MM.1S (cell line): Measurements from ENCODE around the gene CASZ1.

Experiments
- DNase-seq: peaks from one replicate; pipeline ENCODE4 v3.0.0-alpha.2; 2015
- H2AFZ ChIP-seq: fragments of 300-600 bp; sonication (generic); 2 replicates; pipeline ENCODE4 v1.6.0; 2016; ENCODE audit warnings: antibody characterized with exemption, low read length
- H3F3A ChIP-seq: fragments of 300-600 bp; sonication (generic); 2 replicates; pipeline ENCODE4 v1.6.1; 2016; ENCODE audit warnings: mild to moderate bottlenecking, antibody characterized with exemption, low read length, moderate library complexity, mixed read lengths; ENCODE audit not compliant: insufficient read depth
- H3K27ac ChIP-seq: fragments of 300-600 bp; sonication (generic); 2 replicates; pipeline ENCODE4 v1.5.1; 2016; ENCODE audit warnings: mild to moderate bottlenecking, low read length
- H3K27me3 ChIP-seq: fragments of 300-600 bp; sonication (generic); replicated peaks from 2 replicates; pipeline ENCODE4 v1.6.0; 2016; ENCODE audit warnings: low read length; ENCODE audit not compliant: insufficient read depth
- H3K36me3 ChIP-seq: fragments of 300-600 bp; sonication (generic); replicated peaks from 2 replicates; pipeline ENCODE4 v1.6.1; 2016; ENCODE audit warnings: mild to moderate bottlenecking, low read length, mixed read lengths; ENCODE audit not compliant: insufficient read depth
- H3K4me1 ChIP-seq: fragments of 300-600 bp; sonication (generic); 2 replicates; pipeline ENCODE4 v1.6.1; 2016; ENCODE audit warnings: low read length, mixed read lengths
- H3K4me2 ChIP-seq: fragments of 300-600 bp; sonication (generic); 2 replicates; pipeline ENCODE4 v1.6.0; 2016; ENCODE audit warnings: low read depth, low read length
- H3K4me3 ChIP-seq: fragments of 300-600 bp; sonication (generic); 2 replicates; pipeline ENCODE4 v1.5.1; 2016; ENCODE audit warnings: low read length, mixed read lengths
- H3K79me2 ChIP-seq: fragments of 300-600 bp; sonication (generic); 2 replicates; pipeline ENCODE4 v1.6.1; 2016; ENCODE audit warnings: mixed run types, low read length, mixed read lengths
- H3K9ac ChIP-seq: fragments of 300-600 bp; sonication (generic); 2 replicates; pipeline ENCODE4 v1.6.1; 2016; ENCODE audit warnings: low read length, mixed read lengths
- H3K9me2 ChIP-seq: fragments of 300-600 bp; sonication (generic); replicated peaks from 2 replicates; pipeline ENCODE4 v1.6.1; 2016; ENCODE audit warnings: mild to moderate bottlenecking, low read length, mixed read lengths; ENCODE audit not compliant: insufficient read depth
- H3K9me3 ChIP-seq: fragments of 300-600 bp; sonication (generic); replicated peaks from 2 replicates; pipeline ENCODE4 v1.6.1; 2016; ENCODE audit warnings: mild to moderate bottlenecking, low read length, mixed read lengths; ENCODE audit not compliant: insufficient read depth
- H4K20me1 ChIP-seq: fragments of 300-600 bp; sonication (generic); 2 replicates; pipeline ENCODE4 v1.6.1; 2016; ENCODE audit warnings: mild to moderate bottlenecking, low read length, moderate library complexity, mixed read lengths; ENCODE audit not compliant: insufficient read depth
- EZH2 ChIP-seq: fragments of 300-600 bp; sonication (generic); optimal IDR thresholded peaks from 2 replicates; pipeline ENCODE3; 2017; ENCODE audit warnings: low read depth, mild to moderate bottlenecking, antibody characterized with exemption, low read length, mixed read lengths
- EZH2phosphoT487 ChIP-seq: fragments of 300-600 bp; sonication (generic); IDR thresholded peaks from 2 replicates; pipeline ENCODE4 v1.6.1; 2018; ENCODE audit warnings: antibody characterized with exemption, low read length
- TF ChIP-seq, protein P1 (sequence below): fragments of 300-600 bp; sonication (generic); IDR thresholded peaks from 2 replicates; pipeline ENCODE4 v1.5.1; 2016; ENCODE audit warnings: antibody characterized with exemption, low read length, mixed read lengths

Gene CASZ1

DNA sequence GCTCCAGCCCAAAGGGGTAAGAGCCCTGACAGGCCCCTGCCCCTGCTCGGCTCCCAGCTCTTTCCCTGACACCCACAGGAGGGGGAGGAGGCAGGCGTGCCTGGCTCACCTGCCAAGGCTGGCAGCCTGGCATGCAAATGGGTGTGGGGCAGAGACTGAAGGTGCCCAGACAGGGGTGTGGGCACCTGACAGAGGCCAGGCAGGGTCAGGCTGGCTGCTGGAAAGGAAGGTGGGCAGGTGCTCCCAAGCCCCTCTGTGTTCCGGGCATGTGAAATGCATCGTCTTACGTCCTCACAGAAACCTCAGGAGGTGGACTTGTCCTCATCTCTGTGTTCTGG lies 19.4 kb upstream of the CASZ1 start:
- H3K4me3 ChIP-seq = no peak overlapping the region
- H3K36me3 ChIP-seq = no peaks in the 10 kb centered on the region
- no peak overlapping the region for H3K9ac ChIP-seq
- no peak overlapping the region for H3K4me2 ChIP-seq
- TF ChIP-seq, protein P1, sequence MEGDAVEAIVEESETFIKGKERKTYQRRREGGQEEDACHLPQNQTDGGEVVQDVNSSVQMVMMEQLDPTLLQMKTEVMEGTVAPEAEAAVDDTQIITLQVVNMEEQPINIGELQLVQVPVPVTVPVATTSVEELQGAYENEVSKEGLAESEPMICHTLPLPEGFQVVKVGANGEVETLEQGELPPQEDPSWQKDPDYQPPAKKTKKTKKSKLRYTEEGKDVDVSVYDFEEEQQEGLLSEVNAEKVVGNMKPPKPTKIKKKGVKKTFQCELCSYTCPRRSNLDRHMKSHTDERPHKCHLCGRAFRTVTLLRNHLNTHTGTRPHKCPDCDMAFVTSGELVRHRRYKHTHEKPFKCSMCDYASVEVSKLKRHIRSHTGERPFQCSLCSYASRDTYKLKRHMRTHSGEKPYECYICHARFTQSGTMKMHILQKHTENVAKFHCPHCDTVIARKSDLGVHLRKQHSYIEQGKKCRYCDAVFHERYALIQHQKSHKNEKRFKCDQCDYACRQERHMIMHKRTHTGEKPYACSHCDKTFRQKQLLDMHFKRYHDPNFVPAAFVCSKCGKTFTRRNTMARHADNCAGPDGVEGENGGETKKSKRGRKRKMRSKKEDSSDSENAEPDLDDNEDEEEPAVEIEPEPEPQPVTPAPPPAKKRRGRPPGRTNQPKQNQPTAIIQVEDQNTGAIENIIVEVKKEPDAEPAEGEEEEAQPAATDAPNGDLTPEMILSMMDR = no peak
- no peak for TF ChIP-seq EZH2
- H3K27ac ChIP-seq = no peak overlapping the region
- no peaks in the 10 kb centered on the region for H3K9me2 ChIP-seq
- no peaks in the 10 kb centered on the region for H3K79me2 ChIP-seq
- H3K9me3 ChIP-seq = no peaks in the 10 kb centered on the region
- H3K4me1 ChIP-seq = no peaks in the 10 kb centered on the region
- peaks cover 97% of the 10 kb centered on the region for H3K27me3 ChIP-seq
- no peak overlapping the region for H2AFZ ChIP-seq
- H3F3A ChIP-seq = no peaks in the 10 kb centered on the region
- no peaks in the 10 kb centered on the region for H4K20me1 ChIP-seq
- DNase-seq = no peak

- Histone ChIP-seq H3K36me3 (no peaks in the 10 kb centered on the region), H3K27me3 (peaks cover 97% of the 10 kb centered on the region), H3K4me1 (no peaks in the 10 kb centered on the region), H3K4me3 (no peak overlapping the region), H3K9ac (no peak overlapping the region), H3K79me2 (no peaks in the 10 kb centered on the region), H3K9me3 (no peaks in the 10 kb centered on the region), H3K27ac (no peak overlapping the region), H4K20me1 (no peaks in the 10 kb centered on the region), H2AFZ (no peak overlapping the region), H3K9me2 (no peaks in the 10 kb centered on the region), H3K4me2 (no peak overlapping the region), H3F3A (no peaks in the 10 kb centered on the region)
- DNase-seq = no peak
- TF ChIP-seq, protein P1 = no peak
- TF ChIP-seq EZH2phosphoT487 = no peak
- TF ChIP-seq EZH2 = no peak
These were observed 18.8 kb upstream of the CASZ1 start for GRCh38 chr1:10814976-10815857.

GRCh38 chr1:10814312-10814711 lies 17.9 kb upstream of the CASZ1 start:
- Histone ChIP-seq H3K4me2 (no peak overlapping the region), H3F3A (no peaks in the 10 kb centered on the region), H3K36me3 (no peaks in the 10 kb centered on the region), H3K4me3 (no peak overlapping the region), H3K4me1 (no peaks in the 10 kb centered on the region), H3K27ac (no peak overlapping the region), H4K20me1 (no peaks in the 10 kb centered on the region), H3K9me3 (no peaks in the 10 kb centered on the region), H3K9me2 (no peaks in the 10 kb centered on the region), H2AFZ (no peak overlapping the region), H3K27me3 (peaks cover 97% of the 10 kb centered on the region), H3K79me2 (no peaks in the 10 kb centered on the region), H3K9ac (no peak overlapping the region)
- TF ChIP-seq, protein P1 = no peak
- TF ChIP-seq EZH2 (no peak), EZH2phosphoT487 (no peak)
- no peak for DNase-seq
